HG02885 (cell line): ENCODE results near the gene KNG1.

ENCODE experiments used
- ATAC-seq: cut with Tn5 transposase; IDR thresholded peaks from one replicate; pipeline ENCODE4 v1.9.1; 2021; ENCODE audit warnings: mild to moderate bottlenecking; ENCODE audit not compliant: unreplicated experiment, poor library complexity

The KNG1 gene

DNA sequence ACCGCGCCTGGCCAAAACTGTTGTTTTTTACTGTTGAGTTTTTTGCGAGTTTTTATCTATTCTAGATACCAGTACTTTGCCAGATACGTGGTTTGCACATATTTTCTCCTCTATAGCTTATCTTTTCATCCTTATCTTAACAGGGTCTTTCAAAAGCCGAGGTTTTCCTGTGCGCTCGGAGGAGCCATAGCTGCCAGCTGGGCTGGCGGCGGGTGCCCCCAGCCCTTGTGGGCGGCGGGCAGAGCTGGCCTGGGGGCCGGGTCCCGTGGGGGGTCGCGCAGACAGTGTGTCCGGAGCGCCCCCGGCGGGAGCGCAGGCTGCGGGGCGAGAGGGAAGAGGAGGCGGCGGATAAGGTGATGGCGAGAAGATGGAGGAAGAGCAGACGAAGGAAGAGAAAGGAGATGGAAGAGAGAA lies 55.1 kb downstream of the KNG1 start:
- peak; percentile 20 for ATAC-seq

DNA sequence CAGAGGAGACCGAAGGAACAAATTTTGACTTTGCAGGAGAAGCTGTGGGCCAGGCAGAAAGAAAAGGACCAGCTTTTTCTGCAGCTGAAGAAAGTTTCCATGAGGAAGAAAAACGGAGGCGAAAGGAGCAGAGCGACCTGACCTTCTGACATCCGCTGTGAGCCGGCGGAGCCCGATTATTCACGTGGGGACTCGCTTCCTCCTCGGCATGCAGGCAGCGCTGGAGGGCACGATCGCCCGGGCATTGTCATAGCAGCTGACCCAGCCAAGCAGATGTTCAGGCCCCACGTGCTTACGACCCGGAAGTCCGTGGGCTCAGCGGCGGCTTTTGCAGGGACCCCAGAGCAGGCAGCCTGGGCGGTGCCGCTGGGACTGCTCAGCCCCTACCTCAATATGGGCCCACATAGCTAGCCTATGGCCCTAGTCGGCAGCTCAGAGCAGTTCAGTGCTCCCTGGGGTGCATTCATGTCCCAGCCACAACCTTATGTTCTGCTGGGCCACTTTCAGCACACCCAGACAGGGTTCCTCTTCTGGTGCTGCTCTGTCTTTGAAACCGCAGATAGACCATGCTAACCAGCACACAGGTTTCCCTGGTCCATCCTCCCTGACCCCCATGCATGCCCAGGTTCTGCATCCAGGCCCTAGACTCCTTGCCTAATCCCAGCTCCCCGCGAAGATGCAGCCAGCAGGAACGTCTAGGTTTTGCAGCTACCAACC lies 55.7 kb downstream of the KNG1 start:
- ATAC-seq: peak; percentile 90

DNA sequence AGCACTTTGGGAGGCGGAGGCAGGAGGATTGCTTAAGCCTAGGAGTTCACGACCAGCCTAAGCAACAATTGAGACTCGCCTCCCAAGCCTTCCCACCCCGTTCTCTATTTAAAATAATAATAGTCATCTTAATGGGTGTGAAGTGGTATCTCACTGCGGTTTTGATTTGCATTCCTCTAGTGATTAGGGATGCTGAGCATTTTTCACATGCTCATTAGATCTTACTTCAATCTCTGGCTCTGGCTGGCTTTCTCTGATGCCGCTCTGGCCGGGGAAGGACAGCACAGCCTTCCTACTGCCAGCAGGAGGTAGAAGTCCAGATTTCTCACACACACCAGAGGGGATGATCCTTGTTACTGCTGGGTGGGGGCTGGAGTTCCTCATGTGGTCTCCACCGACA lies 58.8 kb downstream of the KNG1 start:
- no peak for ATAC-seq

DNA sequence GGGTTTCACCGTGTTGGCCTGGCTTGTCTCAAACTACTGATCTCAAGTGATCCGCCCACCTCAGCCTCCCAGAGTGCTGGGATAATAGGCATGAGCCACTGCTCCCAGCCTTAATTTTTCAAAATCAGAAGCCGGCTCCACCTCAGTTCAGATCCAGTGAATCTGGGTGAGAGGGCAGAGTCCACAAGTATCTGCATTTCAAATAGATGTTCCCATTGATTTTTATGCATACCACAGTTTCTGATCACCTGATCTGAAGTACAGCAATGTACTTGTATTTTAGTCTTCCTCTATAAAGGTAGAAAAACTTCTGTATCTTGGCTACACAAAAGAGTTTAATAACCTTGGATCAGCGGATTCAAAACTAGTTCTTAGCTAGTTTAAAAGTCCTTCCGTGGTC lies 62.0 kb downstream of the KNG1 start:
- no peak for ATAC-seq

DNA sequence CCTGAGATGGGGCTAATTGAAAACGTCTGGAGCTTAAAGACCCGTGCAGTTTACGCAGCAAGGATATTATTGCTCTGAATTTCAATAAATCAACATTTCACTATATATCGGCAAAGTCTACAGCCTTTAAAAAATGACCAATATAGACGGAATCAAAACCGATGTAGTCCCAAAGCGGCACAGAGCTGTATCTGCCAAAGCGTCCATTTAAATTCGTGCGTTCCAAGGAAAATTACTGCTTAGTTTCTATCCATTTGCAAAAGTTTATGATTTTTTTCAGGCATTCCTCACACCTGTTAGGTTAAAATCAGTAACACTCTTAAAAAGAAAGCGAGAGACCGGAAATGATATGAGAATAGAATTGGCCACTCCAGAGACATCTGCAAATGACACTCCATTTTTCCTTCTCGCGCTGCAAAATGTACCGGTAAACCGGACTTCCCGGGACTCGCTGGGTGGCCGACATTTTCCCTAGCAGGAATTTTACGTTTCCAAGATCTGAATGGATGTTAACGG lies 65.4 kb downstream of the KNG1 start:
- ATAC-seq: peak; percentile 20

DNA sequence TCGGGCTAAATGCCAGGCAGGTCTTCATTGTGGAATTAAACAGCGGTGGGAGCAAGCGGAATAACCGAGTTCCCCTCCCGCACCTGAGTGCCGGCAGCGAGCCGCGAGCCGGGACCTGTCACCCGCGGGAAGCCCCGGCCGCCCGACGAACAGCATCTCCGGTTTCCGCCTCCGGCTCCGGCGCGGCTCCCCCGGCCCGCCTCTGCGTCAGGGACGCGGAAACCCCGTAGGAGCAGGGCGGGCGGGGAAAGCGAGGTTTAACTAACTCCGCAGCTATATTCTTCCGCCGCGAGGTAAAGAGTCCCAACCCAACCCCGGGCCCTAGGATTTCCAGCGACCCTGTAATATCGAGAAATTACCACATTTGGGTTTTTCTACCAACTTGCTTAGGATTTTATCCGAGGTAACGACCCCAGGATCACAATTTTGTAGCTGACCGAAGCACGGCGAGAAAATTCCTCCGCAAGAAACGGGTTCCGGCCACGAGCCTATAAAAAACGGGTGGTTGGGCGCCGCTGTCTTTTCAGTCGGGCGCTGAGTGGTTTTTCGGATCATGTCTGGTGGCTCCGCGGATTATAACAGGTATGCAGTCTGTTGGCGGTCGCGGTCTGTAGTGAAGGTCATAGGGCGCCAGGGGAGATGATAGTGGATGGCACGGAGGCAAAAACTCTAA lies 66.0 kb downstream of the KNG1 start, which contains the start of gene EIF4A2:
Gene EIF4A2 (plus strand): TSS at position 520 of the 673 bp plus-strand sequence. CDS start 34 bp downstream, at position 554.
- ATAC-seq: peak; percentile 63

DNA sequence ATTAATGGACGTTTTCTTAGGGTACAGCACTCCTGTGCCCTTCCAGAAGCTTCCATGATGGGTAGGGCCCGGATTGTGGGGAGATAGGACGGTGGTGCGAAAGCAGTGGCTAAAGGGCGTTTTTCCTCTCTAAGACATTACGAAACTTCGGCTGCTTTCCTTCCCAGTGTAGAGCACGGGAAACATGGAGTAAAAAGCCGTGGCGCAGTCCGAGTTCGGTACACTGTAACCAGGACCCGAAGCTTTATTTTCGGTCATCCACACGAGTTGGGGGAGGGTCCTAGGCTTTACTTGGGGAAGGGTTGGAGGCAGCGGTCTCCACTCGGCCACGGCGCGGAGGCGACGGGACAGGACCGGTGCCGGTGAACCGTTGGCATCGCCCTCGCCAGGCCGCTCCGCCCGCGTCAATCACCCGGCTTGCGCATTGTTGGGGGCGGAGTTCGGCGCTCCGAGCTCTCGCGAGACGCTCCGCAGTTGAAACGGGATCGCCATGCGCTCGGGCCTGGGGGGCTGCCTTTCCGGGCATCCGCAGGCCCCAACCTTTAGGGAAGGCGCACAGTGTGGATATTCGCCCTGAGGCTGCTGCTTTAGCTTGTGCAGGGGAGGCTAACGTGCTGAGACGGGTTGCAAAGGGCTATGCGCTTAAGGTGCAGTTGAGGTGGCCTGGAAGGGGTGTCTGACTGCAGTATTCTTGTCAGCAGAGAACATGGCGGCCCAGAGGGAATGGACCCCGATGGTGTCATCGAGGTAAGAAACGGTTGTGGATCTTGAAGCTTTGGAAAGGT lies 66.8 kb downstream of the KNG1 start:
- ATAC-seq: peak; percentile 69

DNA sequence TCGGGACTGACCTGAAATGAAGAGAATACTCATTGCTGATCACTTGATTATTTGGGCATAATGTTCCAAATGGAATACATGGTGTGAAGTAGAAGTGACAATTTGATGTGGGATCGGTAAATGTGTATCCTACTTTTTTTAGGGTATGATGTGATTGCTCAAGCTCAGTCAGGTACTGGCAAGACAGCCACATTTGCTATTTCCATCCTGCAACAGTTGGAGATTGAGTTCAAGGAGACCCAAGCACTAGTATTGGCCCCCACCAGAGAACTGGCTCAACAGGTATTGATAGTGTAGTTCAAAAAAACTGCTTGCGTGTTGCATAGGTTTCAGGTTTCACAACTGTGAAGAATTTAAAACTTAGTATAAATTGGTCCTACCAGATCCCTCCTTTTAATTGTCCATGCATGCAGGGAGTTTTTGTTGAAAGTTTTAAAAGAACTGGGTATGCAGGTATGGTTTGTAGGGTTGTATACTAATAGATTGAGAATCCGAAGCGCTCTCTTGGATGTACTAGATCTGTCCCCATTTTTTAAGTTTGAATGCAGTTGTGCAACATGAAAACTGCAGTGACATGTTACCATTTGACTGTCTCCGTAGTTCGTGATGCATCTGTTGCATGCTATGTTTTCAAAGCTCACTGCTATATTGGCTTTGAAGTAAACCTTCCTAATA lies 67.8 kb downstream of the KNG1 start:
- ATAC-seq: no peak

DNA sequence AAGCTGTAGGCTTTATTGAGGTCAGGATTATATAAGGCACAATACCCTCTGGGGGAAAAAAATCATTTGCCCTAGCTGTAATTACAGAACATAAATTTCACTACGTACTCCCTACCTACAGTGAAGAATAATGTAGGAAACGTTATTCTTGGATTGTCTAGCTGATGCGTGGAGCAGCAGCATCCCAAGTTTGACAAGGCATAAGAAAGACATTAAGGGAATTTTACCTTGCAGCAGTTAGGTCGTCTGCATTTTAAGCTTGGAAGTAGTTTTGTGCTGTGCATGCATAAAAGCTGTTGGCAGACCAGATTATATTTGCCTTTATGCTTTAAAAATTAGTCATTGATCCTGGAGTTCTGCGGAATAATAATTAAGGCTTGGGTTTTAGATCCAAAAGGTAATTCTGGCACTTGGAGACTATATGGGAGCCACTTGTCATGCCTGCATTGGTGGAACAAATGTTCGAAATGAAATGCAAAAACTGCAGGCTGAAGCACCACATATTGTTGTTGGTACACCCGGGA lies 68.4 kb downstream of the KNG1 start:
- ATAC-seq: no peak

DNA sequence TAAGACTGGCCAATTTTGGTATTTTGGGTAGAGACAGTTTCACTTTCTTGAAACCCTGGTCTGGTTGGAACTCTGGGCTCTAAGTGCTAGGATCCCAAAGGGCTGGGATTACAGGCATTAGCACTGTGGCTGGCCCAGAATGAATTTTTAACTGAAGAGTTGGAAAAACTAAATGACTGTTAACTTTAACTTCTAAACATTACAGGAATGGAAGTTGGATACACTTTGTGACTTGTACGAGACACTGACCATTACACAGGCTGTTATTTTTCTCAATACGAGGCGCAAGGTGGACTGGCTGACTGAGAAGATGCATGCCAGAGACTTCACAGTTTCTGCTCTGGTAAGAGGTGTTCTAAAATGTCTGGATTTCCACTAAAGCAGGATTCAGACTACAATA lies 69.8 kb downstream of the KNG1 start:
- no peak for ATAC-seq

DNA sequence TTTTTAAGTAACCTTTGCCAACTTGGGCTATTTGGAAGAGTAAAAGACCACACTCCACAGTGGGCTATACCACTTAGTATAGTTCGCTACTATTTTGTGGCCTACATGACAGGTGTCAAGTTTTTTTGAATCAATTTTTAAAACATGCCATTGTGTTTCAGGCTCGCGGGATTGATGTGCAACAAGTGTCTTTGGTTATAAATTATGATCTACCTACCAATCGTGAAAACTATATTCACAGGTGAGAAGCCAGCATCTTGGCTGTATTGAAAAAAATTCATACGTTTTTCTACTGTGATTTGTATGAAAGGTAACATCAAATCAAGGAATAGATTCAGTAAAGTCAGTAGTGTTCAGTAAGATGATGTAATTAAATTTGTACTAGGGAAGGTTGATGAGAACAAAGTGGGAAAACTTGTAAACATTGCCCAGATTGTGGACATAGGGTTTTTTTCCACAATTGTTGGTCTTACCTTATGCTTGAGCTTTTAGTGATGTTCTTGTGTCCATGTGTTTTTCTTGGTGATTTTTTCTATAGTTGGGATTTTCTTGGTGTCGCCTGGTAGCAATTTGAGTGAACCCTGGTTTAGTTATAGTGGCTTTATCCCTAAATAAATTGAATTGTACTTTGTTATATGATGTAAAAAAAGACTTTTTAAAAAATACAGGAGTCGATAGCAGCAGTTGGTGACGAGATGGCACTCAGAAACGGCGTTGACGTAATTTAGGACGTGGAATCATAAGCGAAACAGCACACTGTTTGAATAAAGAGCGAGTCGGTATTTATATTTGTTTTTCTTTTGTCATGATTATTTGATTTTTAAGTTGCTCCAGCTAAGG lies 70.7 kb downstream of the KNG1 start:
- no peak for ATAC-seq

DNA sequence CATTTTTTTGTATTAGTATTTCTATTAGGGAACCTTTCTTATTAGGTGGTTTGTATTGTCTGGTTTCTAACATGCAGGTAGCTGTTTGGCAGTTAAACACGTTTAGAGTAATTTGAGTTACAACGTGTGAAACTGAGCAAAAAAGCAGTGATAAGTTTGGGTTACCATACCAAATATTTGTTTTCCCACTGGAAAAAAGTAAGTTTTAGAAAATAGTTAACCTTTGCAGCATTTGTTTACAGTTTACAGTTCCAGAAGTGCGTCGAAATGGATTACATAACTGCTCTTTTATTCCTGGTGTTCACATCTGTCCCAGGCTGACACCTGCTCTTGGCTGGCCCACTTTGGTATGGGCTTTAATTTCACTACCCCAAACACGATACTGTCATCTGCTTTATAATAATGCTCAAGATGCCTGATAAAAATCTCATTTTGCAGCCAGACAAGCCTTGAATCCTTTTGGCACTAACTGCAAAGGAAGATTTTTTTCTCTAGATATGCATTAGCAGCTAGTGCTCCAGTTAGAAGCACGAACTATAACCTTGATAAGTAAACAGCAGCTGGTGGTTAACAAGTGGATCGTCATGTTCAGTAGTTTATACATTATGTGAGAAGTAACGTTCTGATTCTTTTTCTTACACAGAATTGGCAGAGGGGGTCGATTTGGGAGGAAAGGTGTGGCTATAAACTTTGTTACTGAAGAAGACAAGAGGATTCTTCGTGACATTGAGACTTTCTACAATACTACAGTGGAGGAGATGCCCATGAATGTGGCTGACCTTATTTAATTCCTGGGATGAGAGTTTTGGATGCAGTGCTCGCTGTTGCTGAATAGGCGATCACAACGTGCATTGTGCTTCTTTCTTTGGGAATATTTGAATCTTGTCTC lies 71.6 kb downstream of the KNG1 start:
- no peak for ATAC-seq

DNA sequence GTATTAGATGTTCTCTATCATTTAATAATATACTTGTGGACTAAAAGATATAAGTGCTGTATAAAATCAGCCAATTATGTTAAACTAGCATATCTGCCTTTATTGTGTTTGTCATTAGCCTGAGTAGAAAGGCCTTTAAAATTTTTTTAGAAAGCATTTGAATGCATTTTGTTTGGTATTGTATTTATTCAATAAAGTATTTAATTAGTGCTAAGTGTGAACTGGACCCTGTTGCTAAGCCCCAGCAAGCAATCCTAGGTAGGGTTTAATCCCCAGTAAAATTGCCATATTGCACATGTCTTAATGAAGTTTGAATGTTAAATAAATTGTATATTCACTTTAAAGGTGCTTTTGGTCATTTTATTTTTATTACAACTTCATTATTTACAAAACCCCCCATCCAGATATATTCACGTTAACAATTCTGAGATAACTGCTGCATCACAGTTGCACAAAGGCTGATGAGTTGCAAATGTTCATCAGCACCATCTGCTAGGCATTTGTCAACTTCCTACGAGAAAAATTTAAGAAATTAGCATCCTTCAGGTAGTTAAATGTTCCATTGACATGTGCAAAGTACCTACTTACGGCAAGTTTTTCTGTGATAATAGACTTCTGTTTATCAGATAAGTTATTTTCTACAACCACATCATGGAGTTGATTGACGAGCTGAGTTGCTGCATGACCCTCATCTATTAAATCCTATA lies 72.5 kb downstream of the KNG1 start:
- ATAC-seq: no peak

DNA sequence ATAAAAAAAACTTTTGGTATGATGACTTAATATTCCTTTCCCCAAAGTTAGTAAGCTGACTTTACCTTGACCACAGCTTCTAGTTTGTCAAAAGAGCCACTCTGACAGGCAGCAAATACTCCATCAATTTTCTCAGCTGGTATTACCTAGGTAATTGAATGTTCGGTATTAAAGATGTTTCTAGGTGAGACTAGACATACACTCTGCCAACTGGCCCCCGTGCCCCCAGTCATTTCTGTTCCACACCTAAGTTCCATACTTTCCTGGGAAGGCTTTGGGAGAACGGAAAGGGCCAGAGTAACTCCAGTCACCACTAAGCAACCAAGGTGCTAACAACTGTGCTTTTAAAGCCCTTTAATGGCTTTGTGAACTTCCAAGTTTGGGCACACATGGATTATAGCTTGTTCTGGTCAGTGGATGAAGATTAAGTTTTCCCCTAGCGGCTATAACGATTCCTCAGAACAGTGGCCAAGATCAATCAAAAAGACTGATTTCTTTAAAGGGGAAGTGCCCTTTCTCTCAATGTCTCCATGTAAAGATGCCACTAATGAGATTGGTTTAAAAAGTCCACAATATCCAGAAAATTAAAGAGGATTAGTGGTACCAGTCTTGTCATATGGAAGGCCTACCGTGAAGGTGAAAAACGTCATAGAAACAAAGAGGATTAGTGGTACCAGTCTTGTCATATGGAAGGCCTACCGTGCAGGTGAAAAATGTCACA lies 73.3 kb downstream of the KNG1 start:
- no peak for ATAC-seq
